Esophagus squamous epithelium (tissue), 4 donors: ENCODE measurements around the gene AKIRIN1.

Experiments
- CTCF ChIP-seq, 6 experiments: fragments of 450-650 bp in 4 of 6; fragments of 200-600 bp in 2 of 6; sonication (generic) in 2 of 6; IDR thresholded peaks; one replicate each; pipeline ENCODE4 v1.5.1; 2016 to 2019; ENCODE audit warnings: antibody characterized with exemption in 6 of 6, mild to moderate bottlenecking in 4 of 6, moderate library complexity in 4 of 6
- POLR2A ChIP-seq, 4 donors: fragments of 450-650 bp; IDR thresholded peaks; one replicate each; pipeline ENCODE4 v1.6.1; 2017; ENCODE audit warnings: antibody characterized with exemption in 4 of 4, mild to moderate bottlenecking in 4 of 4, moderate library complexity in 3 of 4

DNA sequence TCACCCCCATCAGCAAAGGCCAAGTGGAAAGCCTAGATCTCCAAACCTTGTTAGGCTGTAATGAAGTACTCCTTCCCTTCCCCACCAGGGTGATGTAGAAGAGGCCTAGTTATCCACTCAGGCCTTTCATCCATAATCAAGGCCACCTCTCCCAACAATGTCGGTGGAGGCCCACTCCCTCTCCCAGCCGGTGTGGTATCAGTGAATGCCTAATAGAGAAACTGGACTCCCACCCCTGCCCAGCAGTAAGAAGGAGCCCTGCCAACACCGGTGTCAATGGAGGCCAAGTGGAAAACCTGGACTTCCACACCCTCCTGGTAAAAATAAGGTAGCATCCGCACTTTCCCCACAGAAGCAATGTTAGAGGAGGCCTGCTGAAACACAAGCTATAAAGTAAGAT, 58.9 kb downstream of the AKIRIN1 start:
- TF ChIP-seq CTCF (IDR thresholded peaks at IDR 0.05) (no peak), POLR2A (IDR thresholded peaks at IDR 0.05) (no peak)
